OCI-LY1 (cell line): Measurements from ENCODE around the gene PPP1R1C.

Experiments
- EZH2 ChIP-seq: fragments of 200-600 bp; sonication (generic), shearing (Covaris generic); IDR thresholded peaks from 2 replicates; pipeline ENCODE4 v1.8.0; 2017; ENCODE audit warnings: borderline replicate concordance, mixed run types, mild to moderate bottlenecking, antibody characterized with exemption, low read length, moderate library complexity, mixed read lengths
- TF ChIP-seq, protein P1 (sequence below): fragments of 200-600 bp; sonication (generic), shearing (Covaris generic); IDR thresholded peaks from 2 replicates; pipeline ENCODE4 v1.5.1; 2017; ENCODE audit warnings: mild to moderate bottlenecking, antibody characterized with exemption, low read length, moderate library complexity, mixed read lengths

DNA sequence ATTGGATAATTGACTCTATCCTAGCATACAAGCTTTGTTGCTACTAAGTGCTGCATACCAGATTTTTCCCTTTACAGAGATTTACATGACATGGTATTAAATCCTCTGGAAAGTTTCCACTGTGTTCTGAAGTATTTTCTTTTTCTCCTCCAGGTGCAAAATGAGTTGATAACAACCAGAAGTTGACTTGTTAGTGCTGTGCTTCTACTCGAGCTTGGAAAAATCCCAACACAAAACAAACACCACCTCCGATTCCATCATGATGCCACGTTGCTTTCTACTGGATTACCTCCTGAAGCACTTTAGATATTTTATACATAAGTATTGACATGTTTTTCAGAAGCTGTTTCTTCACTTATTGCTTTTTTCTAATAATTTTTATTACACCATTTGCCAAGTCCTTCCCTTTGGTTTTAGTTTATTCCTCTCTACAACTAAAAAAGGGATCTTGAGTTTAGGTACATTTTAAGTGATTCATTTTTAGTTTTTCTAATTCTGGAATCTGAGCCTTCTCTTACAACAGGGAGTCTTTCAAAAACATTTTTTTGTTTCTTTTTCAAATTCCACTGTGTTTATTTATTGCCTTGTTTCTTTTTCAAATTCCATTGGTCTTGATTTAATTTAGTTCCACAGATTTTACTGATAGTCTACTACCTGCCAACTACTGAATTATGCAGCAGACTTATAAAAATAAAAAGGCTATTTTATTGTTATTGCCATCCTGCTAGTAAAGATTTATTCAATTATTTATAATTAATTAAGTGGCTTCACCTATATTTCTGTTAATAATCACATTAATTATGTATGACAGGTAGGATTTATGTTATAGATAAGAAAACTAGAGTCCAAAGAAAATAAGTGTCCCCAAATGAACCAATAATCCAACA is 143.4 kb downstream of the PPP1R1C start:
- TF ChIP-seq, protein P1, sequence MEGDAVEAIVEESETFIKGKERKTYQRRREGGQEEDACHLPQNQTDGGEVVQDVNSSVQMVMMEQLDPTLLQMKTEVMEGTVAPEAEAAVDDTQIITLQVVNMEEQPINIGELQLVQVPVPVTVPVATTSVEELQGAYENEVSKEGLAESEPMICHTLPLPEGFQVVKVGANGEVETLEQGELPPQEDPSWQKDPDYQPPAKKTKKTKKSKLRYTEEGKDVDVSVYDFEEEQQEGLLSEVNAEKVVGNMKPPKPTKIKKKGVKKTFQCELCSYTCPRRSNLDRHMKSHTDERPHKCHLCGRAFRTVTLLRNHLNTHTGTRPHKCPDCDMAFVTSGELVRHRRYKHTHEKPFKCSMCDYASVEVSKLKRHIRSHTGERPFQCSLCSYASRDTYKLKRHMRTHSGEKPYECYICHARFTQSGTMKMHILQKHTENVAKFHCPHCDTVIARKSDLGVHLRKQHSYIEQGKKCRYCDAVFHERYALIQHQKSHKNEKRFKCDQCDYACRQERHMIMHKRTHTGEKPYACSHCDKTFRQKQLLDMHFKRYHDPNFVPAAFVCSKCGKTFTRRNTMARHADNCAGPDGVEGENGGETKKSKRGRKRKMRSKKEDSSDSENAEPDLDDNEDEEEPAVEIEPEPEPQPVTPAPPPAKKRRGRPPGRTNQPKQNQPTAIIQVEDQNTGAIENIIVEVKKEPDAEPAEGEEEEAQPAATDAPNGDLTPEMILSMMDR = no peak
- no peak for TF ChIP-seq EZH2
